ENCODE measurements around the gene VENTX. TPM values are rescaled to one million over a fixed set of nuclear protein-coding genes. Genes with fewer than 3 reads are reported as not detected.

VENTX gene
- total RNA-seq, 4 donors from 2014 or later: 0.13 to 1.3 (median 0.34) TPM

- no peak for ATAC-seq
- peaks cover 0 to 5% (median 2%) of the 10 kb centered on the region in 3 donors for H3K27me3 ChIP-seq
- in situ Hi-C loops (cut with MboI; ENCODE audit: low sequenced_read_pairs in 4 of 4): no loop called here
Observed at GRCh38 chr10:133198621-133199487, 38.8 kb upstream of the VENTX start.

GRCh38 chr10:133199488-133199885 is 38.2 kb upstream of the VENTX start:
- DNase-seq: no peak
- TF ChIP-seq POLR2A (IDR thresholded peaks at IDR 0.05) (no peak), CTCF (IDR thresholded peaks at IDR 0.05 in 4 of 5, conservative IDR thresholded peaks at IDR 0.05 in 1 of 5) (no peak)
- Histone ChIP-seq H3K36me3 (no peaks in the 10 kb centered on the region), H3K4me3 (no peak overlapping the region), H3K4me1 (no peaks in the 10 kb centered on the region), H3K27ac (no peak overlapping the region), H3K9me3 (no peaks in the 10 kb centered on the region), H3K27me3 (peaks cover 0 to 5% (median 0%) of the 10 kb centered on the region in 3 donors)
- in situ Hi-C loops (cut with MboI; ENCODE audit: low sequenced_read_pairs in 4 of 4) (no loop called here), intact Hi-C loops (cut with DNase I; ENCODE audit: low total_unique reads) (no loop called here)
- ATAC-seq: no peak

More at GRCh38 chr10:133198621-133199487, 38.8 kb upstream of the VENTX start:
- Histone ChIP-seq H3K9me3 (no peaks in the 10 kb centered on the region), H3K36me3 (no peaks in the 10 kb centered on the region), H3K27ac (no peak overlapping the region), H3K4me1 (no peaks in the 10 kb centered on the region), H3K4me3 (no peak overlapping the region)
- DNase-seq: no peak
- TF ChIP-seq POLR2A (IDR thresholded peaks at IDR 0.05) (no peak), CTCF (IDR thresholded peaks at IDR 0.05 in 4 of 5, conservative IDR thresholded peaks at IDR 0.05 in 1 of 5) (no peak)
- intact Hi-C loops (cut with DNase I; ENCODE audit: low total_unique reads): no loop called here

- TF ChIP-seq POLR2A (IDR thresholded peaks at IDR 0.05): no peak
- no peak for TF ChIP-seq CTCF (IDR thresholded peaks at IDR 0.05 in 4 of 5, conservative IDR thresholded peaks at IDR 0.05 in 1 of 5)
- Histone ChIP-seq H3K27me3 (peaks cover 0 to 5% (median 2%) of the 10 kb centered on the region in 3 donors), H3K4me1 (no peaks in the 10 kb centered on the region), H3K27ac (no peak overlapping the region), H3K4me3 (no peak overlapping the region), H3K9me3 (no peaks in the 10 kb centered on the region), H3K36me3 (no peaks in the 10 kb centered on the region)
- DNase-seq (no peak), ATAC-seq (no peak)
- in situ Hi-C loops (cut with MboI; ENCODE audit: low sequenced_read_pairs in 4 of 4) (no loop called here), intact Hi-C loops (cut with DNase I; ENCODE audit: low total_unique reads) (no loop called here)
Observed at GRCh38 chr10:133199992-133200611, 37.6 kb upstream of the VENTX start.

GRCh38 chr10:133200621-133201031 is 37.0 kb upstream of the VENTX start:
- no peaks in the 10 kb centered on the region for H3K9me3 ChIP-seq
- H3K4me1 ChIP-seq: no peaks in the 10 kb centered on the region
- TF ChIP-seq POLR2A (IDR thresholded peaks at IDR 0.05): no peak
- H3K4me3 ChIP-seq: no peak overlapping the region
- peaks cover 0 to 5% (median 3%) of the 10 kb centered on the region in 3 donors for H3K27me3 ChIP-seq
- in situ Hi-C loops (cut with MboI; ENCODE audit: low sequenced_read_pairs in 4 of 4) (no loop called here), intact Hi-C loops (cut with DNase I; ENCODE audit: low total_unique reads) (no loop called here)
- H3K27ac ChIP-seq: no peak overlapping the region
- no peak for ATAC-seq
- DNase-seq: no peak
- H3K36me3 ChIP-seq: no peaks in the 10 kb centered on the region

Measured in gastrocnemius medialis (tissue), 4 donors.